ENCODE data around the gene STK33. TPM values are rescaled to one million over a fixed set of nuclear protein-coding genes. Genes with fewer than 3 reads are reported as not detected.

Gene STK33
- total RNA-seq, 1 experiment from 2014 or later, result 1.6 TPM

DNA sequence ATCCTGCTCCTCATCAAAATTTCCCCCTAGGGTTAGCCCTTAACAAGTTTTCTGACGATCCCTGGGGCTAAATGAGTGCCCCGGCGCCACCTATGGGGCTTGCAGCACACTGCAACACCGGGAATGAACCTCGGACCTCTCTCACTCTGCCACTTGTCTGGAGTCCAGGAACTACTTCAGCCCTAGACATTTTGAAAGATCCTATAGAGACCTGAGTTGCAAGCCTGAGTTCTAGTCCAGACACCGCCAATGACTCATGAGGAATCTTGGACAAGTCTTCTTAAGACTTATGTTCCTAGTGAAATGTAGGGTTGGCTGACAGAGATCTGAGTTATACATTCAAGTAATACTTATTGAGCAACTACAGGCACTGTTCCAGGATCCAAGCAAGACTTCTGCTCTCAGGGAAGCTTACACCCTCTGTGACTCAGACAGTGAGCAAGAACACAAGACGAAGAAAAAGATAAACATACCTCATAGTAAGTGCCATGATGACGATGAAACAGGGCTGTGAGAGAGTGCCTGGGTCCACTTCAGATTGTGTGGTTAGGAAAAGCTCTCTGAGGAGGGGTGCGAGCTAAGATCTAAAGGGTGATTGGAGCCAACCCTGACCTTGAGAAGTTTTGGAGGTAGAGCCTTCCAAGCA lies 10.2 kb upstream of the STK33 start:
- DNase-seq (ENCODE audit: extremely low read depth, low read depth), result peak; percentile 86

DNA sequence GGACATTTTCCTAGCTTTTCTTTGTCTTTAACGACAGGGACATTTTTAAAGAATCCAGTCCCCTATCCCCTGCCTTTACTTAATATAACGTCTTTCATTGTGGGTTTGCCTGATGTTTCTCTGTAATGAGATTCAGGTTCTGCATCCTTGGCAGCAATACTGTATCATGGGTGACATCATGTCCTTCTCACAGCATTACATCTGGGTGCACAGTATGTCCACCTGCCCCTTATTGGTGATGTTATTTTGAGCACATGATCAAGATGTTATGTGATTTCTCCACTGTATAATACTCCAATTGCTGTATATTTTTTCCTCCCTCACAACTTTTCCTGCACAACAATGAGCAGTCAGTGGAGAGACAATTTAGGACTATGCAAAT lies 9.7 kb upstream of the STK33 start:
- no peak for DNase-seq (ENCODE audit: extremely low read depth, low read depth)

DNA sequence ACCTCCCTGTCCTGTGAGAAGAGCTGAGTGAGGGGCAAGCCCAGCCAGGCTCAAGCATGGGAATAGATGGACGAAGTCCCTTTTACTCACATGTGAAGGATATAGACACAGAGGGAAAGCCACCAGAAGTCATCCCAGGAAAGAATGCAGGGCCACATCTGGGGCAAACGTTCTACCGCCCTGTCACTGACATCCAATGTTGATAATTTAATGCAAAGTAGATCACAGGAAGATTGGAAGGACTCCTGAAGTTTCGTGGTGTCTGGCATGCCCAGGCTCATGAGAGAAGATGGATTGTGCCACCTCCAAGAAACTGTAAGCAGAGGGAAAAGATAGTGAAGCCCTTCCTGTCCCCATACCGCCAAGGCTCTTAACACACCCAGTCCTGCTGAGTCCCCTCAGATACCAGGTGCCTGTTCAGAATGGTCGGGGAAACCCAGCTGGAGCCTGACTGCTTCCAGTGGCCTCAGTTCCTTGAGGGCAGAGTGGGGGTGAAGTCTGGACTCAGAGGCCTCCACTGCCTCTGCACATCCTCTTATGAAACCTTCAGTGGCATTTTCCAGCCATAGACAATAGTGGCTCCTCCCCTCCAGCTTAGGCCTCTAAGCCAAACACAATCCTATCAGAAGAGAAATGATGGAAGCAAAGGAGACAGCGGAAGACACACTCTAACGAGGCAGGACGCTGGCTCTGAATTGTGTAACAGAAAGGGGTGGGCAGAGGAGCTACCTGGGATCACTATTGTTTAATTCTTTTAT lies 7.5 kb upstream of the STK33 start:
- no peak for DNase-seq (ENCODE audit: extremely low read depth, low read depth)

DNA sequence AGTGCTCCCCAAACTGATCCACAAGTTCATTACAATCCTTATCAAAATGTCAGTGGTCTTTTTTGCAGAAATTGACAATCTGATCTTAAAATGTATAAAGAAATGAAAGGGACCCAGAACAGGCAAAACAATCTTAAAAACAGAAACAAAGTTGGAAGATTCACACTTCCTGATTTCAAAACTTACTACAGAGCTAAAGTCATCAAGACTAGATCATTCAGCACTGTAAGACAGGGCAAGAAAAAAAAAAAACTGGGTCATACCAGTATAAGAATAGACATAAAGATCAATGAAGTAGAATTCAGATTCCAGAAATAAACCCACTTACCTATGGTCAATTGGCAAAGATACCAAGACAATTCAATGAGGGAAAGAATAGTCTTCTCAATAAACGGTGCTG lies 4.5 kb upstream of the STK33 start:
- DNase-seq (ENCODE audit: extremely low read depth, low read depth), result no peak

DNA sequence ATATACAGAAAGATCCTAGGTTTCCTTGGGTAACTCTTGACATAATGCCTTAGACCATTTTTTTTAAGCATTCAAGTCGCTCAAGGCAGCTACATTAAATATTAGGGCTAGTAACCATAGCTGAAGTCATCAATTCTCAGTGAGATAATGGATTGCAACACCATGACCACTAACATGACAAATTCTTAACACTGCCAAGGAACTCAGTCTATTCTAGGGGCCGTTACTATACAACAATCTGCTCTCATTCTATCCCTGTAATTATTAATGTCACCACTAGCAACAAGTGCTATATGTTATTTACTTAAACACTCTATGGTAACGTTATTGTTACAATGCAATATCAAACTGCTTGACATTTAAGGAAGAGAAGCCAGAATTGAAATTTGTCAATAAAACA lies 3.2 kb upstream of the STK33 start:
- DNase-seq (ENCODE audit: extremely low read depth, low read depth), result no peak

DNA sequence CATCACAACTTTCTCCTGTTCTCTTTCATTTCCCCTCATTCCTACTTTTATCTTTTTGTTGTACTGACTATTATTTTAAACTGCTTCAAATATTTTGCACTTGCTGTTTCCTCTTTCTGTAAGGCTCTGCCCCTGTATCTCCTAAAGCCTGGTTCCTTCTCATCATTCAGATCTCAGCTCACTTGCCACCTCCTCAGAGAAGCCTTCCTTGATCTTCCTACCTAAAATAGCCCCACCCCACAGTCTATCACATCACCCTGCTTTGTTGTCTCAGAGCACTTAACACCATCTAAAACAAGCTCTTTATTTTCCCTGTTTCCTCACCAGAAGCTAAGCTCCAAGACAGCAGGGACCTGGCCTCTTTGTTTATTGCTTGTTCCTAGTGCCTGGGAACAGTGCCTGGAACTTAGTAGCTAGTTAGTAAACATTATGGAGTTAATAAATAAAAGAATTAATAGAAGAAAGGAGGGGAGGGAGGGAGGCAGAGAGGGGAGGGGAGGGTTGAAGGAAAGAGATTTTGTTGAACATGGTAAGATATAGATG lies 2.5 kb upstream of the STK33 start:
- no peak for DNase-seq (ENCODE audit: extremely low read depth, low read depth)

DNA sequence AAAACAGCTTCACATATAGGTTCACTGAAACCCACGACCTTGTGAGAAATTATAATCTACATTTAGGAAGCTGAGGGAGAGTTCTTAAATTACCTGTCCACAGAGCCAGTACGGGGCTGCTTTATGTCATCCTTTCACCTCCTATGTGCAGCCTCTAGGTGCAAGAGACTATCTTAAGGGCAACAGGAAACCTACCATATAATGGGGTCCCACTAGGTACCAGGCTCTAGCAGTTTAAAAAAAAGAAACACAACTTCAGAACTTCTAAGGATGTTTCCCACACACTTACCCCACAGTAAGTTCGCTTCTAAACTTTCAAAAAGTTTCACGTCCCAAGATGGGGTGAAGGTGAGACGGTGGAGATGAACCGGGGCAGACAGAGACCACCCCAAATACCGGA lies 573 bp downstream of the STK33 start:
- DNase-seq (ENCODE audit: extremely low read depth, low read depth), result no peak

DNA sequence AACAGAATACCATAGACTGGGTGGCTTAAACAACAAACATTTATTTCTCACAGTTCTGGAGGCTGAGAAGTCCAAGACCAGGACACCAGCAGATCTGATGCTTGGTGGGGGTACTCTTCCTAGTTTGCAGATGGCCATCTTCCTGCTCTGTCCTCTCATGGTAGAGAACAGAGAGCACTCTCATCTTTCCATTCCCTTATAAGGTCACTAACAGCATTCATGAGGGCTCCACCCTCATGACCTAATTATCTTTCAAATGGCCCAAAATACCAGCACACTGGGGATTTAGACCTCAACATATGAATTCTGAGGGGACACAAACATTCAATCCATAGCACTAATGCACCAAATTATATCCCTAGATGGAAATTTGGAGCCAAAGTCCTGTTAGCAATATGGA lies 6.1 kb downstream of the STK33 start:
- no peak for DNase-seq (ENCODE audit: extremely low read depth, low read depth)

DNA sequence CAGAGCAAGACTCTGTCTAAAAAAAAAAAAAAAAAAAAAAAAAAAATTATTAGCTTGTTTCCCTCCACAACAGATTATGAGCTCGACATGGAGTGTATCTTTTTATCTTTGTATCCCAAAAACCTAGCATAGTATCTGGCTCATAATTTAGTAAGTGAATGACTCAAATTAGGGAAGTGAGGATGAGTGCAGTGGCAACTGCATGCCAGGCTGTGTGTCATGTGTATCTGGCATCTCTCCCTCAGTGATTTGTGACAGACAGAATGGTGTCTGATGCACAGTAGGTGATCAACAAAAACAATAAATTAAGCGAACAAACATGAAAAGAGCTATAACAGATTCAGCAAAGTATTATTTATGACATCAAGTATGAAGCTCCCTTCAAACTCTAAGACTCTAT lies 7.2 kb downstream of the STK33 start:
- DNase-seq (ENCODE audit: extremely low read depth, low read depth), result no peak

DNA sequence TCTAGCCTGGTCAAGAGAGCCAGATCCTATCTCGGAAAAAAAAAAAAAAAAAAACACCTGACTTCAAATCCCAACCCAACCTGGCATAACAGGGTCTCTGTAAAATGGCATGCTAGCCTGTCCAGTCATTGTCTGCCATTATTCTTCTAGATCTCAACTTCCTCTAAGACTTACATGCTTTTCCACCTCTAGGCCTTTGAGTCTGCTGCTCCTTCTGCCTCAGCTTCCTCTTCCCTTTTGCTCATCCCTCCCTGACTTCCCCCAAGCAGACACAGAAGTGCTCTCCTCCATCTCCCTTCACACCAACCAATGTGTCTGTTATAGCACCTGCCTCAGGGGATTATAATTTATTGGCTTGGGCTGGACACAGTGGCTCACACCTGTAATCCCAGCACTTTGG lies 7.8 kb downstream of the STK33 start:
- DNase-seq (ENCODE audit: extremely low read depth, low read depth), result no peak

DNA sequence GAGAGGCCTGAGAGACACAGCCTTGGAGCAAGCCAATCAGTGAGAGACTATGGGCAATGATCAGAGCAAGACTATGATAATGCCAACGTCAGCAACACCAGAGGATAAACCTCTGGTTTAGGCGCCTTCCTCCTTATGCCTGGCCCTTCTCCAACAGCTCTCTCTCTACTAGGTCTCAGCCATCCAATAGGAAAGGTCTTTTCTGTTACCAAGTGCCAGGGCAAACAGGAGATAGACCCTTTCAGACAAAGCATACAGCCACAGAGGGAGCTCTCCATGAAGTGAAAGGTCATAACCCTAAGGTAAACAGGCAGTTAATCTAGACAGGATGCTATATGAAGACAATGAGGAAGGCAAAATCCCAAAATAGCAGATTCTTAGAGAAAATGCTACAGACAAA lies 9.5 kb downstream of the STK33 start:
- DNase-seq (ENCODE audit: extremely low read depth, low read depth), result no peak

DNA sequence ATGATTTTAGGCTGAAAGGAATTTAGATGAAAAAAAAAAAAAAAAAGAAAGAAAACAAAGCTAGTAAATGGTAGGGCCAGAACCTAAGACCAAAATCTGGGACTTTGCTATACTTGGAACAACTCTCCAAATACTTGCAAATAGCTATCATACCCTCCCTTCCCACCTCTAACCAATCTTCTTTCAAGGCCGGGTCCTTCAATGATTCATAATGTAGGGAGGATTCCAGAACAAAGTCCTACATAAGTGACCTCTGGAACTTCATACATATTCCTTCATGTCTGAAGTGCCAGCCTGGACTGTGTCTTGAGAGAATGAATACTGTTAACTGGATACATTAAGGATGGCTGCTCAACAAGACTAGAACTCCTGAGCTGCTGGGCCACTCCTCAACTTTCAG lies 9.9 kb downstream of the STK33 start:
- DNase-seq (ENCODE audit: extremely low read depth, low read depth), result no peak

DNA sequence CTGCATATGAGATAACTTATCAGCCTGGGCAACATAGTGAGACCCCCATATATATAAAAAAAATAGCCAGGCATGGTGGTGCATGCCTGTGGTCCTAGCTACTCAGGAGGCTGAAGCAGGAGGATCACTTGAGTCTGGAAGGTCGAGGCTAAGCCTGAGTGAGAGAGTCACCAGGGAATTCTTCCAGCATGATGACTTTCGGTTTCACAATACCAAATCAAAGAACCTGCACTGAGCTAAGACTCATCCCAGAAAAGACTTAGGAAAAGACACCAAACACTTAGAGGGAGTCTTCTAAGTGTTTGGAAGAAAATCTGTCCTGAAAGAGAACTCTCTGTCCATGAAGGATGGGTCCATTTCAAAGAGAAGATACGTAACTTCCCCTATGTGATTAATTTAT lies 12.7 kb downstream of the STK33 start:
- no peak for DNase-seq (ENCODE audit: extremely low read depth, low read depth)

DNA sequence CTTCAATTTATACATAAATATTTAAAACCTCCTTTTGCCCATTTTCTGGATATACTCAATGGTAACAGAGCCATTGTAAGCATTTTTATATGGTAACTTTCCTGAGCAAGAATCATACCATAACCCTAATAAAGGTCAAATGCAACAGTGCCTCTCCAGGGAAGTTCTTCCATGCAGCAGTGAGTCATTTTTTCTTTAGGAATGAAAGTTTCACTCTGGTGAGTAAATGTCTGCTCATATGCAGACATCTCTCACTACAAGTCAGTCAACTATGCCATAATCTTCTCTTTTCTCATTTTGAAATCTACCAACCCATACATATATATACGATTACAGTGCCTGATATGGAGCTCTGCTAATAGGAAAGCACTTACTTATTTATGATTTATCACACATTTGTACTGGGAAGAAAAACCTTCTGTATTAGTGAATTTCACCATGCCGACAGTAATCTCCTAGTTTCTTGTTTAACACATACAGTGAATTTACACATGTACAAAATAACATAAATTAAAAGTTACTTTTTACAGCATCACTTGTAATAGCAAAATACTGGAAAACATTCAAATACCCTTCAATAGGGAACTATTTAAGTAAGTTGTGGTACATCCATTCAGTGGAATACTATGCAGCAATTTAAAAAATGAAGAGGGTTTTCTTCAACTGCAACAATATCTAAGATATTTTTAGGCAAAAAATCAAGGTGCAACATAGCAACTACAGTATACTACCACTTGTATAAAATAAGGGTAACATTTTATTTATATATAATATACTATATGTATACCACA lies 16.0 kb downstream of the STK33 start:
- DNase-seq (ENCODE audit: extremely low read depth, low read depth), result no peak

DNA sequence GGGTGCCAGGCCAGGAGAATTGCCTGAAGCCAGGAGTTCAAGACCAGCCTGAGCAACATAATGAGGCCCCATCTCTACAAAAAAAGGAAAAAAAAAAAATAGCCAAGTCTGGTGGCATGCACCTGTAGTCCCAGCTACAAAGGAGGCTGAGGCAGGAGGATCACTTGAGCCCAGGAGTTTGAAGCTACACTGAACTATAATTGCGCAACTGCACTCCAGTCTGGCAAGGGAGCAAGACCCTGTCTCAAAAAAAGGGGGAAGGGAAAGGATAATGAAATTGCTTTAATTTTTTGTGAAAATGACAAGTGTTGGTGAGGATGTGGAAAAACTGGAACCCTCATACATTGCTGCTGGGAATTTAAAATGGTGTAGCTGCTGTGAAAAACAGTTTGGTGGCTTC lies 19.2 kb downstream of the STK33 start:
- DNase-seq (ENCODE audit: extremely low read depth, low read depth), result no peak

DNA sequence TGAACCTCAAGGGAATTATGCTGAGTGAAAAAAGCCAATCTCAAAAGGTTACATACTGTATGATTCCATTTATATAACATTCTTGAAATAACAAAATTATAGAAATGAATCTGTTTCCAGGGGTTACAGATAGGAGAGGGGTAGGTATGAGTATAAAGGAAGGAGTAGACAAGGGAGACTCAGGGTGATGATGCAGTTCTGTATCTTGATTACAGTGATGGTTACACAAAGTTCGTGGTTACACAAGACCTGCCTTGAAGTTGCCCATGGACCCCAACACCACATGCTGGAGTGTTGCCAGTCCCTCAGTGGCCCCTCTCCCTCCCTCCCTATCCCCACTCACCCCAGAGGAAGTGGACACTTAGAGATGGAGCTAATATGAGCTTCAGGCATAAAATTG lies 20.3 kb downstream of the STK33 start:
- no peak for DNase-seq (ENCODE audit: extremely low read depth, low read depth)

DNA sequence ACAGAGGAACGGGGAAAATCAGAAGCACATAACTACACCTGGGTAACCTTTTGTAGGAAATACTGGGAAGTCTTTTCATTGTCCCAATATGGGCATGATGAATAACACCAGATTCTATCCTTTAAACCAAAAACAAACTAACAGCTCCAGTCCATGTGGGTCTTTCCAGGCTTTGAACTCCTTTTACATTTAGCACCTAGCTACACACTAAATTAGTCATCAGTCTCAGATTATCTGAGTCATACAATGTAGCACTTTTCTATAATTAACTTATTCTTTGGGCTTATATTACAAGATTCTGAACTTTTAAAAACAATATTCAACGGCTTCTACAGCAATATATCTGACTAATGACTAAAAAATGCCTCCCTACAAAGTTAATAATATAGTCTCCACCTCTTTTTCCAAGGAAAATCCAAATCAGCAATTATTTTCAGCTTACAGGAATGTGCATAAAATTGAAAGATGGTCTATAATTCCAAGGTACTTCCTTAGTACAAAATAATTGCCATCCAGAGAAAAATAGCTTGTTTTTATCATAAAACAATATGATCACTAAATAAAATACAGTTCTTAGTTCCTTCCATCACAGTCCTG lies 26.3 kb downstream of the STK33 start:
- DNase-seq (ENCODE audit: extremely low read depth, low read depth), result no peak

DNA sequence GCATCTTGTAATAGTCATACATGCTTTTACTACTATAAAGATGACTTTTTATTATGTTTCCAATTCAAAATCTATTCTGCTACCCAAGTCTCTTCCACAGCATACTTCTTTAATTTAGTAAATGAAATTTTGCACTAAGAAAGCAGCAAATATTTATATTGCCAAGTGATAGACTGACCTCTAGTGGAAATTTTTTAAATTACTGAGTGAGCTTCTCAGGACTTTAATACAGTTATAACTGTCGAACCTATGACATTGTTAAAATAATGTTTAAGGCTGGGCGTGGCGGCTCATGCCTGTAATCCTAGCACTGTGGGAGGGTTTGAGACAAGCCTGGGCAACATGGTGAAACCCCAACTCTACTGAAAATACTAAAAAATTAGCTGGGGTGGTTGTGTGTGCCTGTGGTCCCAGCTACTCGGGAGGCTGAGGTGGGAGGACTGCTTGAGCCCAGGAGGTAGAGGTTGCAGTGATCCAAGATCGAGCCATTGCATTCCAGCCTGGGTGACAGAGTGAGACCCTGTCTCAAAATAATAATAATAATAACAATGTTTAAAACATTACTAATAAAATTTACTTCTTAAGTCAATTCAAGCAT lies 27.3 kb downstream of the STK33 start:
- DNase-seq (ENCODE audit: extremely low read depth, low read depth), result peak; percentile 43

DNA sequence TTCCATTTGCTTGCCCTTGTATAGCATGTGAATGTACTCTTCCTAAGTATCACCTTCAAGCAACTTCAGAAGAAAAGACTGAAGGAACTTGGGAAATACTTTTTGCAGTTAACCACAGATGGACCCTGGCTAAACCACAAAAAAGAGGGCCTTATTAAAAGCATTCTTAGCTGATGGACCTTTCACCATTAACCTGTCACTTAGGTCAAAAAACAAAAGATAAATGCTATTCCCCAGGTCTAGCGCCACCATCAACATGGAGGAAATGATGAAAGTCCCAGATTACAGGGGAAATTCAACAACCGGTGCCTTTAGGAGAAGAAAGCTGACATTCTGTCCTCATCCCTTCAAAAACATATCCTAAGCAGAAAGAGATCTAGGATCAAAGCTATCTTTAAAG lies 29.5 kb downstream of the STK33 start:
- no peak for DNase-seq (ENCODE audit: extremely low read depth, low read depth)

DNA sequence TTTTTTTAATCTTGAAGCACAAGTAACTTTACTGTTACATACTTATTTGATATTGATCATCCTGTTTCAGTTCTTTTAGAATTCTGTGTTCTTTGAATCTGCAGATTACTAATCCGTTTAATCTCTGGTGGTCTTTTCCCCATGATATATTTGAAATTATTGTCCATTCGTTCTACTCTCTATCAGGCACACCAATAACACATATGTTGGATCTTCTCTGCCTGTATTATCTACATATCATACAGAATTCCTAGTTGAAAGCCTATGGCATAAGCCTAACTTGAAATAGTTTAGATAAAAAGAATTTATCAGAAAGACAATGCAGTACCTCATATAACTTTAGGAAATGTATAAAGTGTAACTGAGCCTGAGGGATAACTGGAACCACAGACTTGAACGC lies 32.6 kb downstream of the STK33 start:
- no peak for DNase-seq (ENCODE audit: extremely low read depth, low read depth)

DNA sequence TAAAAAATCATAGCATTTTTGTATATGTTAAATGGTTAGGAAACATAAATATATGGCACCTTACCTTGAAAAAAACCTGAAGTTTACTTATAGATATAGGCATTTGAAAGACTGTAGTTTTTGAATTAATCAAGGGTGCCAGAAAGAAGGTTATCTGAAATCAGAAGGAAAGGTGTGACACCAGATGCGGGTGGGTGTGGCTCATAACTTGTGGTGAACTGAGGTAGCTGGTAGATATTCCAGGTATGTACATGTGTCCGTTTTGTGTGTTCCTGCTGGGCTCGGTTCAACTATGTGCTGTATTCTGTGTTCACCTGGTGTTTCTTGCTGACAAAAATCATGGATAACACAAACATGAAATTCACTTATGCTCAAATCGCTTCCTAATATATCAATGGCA lies 35.6 kb downstream of the STK33 start:
- DNase-seq (ENCODE audit: extremely low read depth, low read depth), result no peak
